ENCODE data around the gene LTB4R.

LTB4R gene

DNA sequence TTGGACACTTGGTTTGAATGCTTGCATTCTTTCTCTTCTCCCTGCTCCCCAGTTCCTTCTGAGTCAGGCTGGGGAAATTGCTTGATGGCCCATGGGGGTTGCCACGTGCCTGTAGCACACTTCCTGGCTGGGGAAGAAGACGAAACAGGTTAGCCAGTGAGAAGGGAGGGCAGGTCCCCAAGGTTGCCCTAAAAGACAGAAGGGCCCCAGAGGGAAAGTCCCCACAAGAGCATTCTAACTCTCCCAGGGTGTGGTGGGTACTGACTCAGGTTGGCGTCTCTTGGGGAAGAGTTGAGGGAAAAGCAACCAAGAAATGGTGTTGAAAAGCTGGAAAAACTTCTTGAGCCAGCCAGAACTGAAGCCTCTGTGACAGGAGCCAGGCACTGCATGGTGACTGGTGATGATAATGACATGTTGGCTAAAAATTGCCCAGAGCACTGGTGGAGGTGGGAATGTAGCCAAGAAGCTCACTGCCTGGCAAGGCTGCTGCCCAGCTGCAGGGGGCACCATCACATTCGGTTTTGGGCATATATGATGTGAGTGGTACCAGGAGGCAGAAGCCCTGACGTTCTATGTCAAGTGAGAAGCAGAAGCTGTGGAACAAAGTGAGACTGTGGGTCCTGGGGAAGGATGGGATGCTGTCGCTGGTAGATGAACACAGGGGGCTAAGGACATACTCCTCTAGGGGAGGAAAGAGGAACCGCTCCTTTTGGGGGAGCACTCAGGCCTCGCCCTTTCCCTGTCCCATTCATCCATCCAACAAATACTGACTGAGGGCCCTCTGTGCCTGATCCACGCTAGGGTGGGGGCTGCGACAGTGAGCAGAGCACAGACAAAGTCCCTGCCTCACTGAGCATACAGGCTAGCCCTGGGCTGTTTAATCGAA lies 31.8 kb upstream of the LTB4R start:
- no peak for DNase-seq

DNA sequence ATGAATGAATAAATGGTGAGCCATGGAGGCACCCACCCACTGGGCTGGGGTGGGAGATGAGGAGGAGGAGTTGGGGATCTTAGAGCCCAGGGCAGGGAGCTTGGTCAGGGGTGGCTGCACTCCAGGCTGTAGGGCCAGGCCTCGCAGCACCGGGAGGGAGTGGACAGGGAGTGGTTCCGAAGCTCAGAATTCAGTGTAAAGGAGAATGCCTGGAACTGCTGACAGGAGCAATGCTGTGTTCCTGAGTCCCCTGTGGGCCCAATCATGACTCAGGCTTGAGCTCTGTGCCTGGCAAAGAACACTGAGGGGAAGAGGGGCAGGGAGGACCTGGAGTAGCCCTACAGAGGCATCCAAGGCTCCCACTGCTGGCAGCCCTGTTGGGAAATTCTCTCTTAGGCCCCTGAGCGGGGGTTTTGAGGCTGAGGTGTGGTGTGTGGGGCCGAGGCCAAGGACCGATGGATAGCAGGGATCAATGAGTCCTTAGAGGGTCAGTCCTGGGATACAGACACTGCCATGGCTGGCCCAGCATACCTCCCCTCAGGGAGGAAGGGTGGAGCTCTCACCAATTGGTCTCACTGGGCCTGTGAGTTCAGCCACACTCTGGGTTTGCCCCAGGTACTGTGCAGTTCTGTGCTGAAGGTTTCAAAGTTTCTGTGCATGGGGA lies 30.4 kb upstream of the LTB4R start:
- DNase-seq: no peak

DNA sequence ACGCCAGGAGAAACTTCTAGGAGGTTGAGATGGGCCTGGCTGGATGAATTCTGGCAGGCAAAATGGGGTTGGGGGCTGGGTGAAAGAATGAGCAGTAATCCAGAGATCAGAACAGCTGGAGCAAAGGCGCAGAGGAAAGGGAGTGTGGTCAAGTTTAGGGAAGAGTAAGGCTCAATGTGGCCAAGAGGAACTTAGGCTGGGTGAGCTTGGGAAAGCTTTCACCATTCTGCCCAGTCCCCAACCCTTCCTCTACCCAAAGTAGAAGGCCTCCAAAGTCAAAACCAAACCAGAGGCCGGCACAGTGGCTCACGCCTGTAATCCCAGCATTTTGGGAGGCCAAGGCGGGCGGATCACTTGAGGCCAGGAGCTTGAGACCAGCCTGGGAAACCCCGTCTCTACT lies 29.7 kb upstream of the LTB4R start:
- no peak for DNase-seq

DNA sequence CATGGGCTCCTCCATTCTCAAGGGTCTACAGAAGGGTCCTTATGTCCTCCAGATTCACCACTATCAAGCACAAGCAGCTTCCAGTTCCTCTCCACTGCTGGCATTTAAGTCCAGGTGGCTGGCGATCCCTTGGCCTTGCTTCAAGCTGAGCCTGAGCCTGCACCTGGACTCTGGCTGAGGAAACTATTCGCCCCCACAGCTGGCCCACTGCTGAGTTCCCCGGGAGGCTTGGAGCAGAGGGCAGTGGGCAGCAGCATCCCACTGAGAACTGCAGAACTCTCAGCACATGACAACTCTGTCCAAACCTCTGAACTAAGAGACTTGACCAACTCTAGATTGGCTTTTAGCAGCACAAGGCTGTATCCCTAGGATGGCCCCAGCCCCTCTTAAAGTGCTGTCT lies 28.6 kb upstream of the LTB4R start:
- DNase-seq: no peak

DNA sequence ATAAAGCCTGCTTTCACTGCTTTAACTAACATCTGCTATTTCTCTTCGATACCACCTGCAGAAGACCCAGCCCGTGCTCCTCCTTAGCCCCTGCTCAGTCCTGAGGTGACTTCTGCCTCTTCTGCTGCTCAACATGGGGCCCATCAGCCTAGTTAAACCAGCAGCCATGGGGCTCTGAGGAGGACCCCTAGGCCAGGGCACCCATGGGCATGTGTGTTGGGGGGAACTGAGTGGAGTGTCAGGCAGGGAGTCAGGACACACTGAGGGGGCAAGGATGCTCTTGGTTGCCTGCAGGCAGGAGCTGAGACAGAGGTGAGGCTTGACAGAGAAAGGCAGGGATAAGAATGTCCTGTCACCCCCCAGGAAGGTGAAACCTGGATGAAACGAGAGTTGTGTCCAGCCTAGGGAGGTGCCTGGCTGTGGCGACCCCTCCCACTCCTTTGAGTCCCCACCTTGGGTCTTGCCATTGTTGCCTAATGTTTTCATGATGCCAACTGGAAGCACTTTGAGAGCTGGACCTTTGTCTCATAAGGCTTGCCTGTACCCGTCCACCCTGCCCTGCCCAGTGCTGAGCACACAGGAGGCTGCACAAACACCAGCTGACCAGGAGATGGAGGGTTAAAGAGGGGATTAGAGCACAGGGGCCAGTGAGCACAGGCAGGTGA lies 27.4 kb upstream of the LTB4R start:
- no peak for DNase-seq

DNA sequence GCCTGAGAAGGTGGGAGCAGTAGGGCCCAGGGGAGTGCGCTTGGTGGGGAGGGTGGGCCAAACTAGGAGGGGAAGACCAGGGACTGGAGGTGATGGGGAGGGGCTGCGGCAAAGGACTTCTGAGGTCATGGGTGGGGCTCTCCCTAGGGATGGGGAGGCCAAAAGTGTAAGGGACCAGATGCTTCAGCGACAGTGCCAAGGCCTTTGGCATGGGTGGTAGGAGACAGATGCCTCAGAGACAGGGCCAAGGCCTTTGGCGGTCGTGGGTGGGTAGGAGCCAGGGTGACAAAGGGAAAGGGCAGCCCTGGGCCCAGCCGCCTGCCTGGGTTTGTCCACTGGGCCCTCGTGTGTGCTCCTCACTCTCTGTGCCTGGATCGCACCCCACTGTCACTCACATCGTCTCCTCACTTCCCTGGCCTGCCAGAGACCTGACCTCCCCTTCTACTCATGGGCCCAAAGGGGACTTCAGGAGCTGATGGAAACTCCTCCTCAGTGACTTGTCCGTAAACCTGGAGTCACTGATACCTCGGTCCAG lies 26.7 kb upstream of the LTB4R start:
- DNase-seq: no peak

DNA sequence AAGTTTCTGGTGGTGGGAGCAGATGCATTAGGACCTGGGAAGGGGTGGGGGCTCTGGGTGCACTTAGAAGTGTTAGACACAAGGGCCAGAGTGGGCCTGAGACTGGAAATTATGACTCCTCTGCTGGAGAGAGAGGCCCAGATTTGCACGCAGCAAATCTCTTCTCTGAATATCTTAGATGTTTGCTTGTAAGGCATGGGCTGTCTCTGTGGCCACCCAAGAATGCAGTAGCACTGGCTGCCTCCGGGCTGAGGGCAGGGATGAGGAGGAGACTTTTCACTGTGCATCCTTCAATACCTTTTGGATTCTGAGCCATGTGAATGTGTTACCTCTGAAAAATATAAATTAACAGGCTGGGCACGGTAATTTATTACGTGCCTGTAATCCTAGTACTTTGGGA lies 26.0 kb upstream of the LTB4R start:
- DNase-seq: no peak

DNA sequence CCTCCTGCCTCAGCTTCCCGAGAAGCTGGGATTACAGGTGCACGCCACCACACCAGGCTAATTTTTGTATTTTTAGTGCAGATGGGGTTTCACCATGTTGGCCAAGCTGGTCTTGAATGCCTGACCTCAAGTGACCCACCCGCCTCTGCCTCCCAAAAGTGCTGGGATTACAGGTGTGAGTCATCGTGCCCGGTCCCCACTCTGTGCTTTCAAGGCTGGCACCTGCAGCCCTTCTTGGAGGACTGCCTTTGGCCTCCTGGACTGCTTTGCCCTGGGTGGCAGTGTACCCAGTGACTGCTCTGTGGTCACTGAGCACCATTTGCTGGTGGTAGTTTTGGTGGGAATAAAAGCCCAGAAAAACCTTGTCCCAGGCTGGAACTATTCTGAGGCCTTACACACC lies 24.3 kb upstream of the LTB4R start:
- DNase-seq: no peak

DNA sequence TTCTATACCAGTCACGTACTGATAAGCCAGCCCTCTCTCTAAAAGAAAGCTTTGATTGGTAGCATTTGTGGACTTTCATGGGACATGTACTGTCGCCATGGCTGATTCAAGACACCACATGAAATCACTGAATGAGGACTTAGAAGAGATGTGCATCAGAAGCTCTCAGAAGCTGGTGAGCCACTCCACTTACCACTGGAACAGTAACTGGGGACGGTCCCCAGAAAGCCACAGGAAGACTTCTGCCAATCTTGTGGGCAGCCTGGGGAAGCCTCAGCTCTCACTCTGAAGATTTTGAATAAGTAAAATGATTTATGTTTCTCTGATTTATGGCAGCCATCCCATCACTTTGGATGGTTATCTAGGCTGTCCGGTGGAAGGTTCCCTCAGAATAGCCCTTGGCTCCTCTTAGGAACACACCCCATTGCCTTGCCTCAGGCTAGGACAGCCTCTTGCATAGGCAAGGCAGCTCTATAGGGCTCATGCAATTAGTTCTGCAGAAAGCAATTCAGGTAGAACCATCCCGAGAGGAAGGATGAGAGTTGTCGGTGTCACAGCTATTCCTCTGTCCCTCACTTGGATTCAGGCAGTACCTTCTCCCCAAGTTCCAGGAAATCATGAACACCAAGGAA lies 21.5 kb upstream of the LTB4R start:
- DNase-seq: no peak

DNA sequence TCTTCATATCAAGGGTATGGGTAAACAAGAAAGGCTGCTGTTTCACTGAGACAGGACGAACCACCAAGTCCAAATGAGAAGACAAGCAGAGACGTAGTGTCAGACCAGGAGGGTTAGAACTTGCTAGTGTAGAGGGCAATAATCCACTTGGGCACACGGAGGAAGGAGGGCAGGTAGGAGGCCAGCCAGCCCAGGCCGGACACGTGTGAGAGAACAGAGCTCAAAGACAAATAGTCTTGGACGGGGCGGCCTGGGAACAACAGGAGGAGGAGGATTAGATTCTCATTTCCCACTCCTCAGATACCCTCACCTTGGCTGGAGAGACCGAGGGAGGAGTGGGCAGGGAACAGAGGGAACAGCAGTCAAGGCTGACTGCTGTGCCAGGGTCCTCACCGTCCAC lies 20.6 kb upstream of the LTB4R start:
- DNase-seq: no peak

DNA sequence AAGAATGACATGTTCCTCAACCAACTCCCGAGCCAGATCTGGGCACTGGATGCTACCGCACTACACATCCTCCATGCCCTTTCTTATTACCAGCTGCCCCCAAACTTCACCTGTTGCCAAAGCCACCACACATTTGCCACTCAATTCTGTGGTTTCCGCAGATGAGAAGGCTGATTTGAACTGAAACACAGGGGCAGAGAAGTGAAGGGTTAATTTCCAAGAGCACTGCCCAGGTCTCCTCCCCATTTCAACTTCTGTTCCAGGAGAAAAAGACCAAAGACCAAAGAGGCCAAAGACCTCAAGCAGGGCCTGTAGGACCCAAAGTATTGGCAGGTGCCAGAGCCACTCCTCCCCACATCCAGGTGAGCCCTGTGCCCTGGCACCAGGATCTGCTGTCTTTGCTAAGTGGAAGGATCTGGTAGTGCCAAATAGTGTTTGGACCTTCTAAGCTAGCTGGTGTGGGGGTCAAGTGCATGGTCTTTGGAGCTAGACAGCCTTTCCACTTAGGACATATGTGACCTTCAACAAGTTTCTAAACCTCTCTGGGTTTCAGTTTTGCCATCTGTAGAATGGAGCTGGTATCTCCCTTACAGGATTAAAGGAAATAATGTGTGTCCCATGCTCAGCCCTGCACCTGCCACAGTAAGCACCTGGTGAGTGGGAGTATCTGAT lies 19.7 kb upstream of the LTB4R start:
- no peak for DNase-seq

DNA sequence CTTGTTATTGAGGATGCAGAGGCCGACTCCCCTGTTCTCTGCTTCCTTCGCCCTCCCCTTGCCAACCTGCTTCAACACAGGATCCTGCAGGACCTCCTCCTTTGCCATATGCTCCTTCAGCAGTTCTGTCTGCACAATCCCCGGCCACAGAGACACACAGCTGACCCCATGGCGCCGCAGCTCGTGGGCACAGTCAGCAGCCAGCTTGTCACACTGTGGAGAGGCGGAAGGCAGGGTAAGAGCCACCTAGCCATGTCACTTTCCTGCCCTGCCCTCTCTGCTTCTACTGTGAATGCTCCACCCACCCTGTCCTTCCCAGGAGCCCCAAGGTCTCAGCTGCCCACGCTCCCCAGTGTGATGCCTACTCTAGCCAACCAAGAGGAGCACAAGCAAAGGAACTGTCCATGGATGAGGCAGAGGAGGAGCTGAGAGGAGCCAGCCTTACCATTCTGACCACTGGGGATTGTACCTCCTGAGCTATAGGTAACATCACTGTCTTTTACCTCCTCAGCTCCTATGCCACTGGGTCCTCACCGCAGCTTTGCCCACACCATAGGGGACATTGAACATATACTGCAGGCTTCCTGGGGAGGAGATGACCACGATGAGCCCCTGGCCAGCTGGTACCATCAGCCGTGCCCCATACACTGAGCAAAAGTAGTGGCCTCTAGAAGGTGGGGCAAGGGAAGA lies 19.0 kb upstream of the LTB4R start:
- no peak for DNase-seq

DNA sequence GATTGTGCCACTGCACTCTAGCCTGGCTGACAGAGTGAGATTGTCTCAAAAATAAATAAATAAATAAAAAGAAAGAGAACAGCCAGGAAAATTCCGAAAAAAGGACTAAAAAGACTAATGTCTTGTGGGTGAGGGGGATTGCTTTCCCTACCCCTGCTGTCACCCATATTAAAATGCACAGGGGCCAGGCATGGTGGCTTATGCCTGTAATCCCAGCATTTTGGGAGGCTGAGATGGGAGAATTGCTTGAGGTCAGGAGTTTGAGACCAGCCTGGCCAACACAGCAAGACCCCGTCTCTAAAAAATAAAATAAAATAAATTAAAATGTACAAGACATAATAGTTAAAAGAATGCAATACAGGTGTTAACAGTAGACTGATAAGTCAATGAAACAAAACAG lies 17.8 kb upstream of the LTB4R start:
- no peak for DNase-seq

DNA sequence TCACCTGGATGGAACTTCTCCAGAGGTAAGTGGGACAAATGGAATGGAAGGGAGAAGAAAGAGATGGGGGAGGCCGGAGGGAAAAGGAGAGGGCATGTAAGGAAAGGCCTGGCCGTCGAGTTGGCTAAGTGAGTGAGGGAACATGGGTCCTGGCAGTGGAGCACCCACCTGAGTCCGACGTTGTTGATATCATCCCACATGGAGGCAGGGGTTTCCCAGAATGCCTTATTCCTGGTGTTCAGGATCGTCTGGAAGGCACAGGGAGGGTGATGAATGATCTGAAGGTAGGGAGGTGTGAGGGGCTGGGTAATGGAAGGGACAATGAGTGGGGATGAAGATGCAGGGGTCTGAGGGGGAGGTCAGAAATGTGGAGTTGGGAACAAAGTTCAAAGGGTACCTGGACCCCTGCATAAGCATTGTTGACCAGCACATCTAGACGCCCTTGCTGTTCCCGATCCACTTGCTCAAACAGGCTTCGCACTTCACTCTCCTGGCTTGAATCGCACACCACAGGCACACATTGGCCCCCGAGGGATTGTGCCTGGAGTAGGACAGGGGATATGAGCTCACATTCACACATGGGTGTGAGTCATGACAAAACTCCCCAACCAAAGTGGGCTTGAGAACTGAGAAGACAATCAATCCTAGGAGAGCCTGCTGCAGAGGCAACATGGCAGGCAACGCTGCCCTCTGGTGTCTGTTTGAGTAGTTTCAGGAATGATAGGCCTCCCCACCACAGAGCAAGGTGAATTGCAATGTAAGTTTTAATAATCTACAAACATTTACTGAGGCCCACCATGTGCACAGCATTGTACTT lies 14.8 kb upstream of the LTB4R start:
- peak; percentile 49 for DNase-seq

DNA sequence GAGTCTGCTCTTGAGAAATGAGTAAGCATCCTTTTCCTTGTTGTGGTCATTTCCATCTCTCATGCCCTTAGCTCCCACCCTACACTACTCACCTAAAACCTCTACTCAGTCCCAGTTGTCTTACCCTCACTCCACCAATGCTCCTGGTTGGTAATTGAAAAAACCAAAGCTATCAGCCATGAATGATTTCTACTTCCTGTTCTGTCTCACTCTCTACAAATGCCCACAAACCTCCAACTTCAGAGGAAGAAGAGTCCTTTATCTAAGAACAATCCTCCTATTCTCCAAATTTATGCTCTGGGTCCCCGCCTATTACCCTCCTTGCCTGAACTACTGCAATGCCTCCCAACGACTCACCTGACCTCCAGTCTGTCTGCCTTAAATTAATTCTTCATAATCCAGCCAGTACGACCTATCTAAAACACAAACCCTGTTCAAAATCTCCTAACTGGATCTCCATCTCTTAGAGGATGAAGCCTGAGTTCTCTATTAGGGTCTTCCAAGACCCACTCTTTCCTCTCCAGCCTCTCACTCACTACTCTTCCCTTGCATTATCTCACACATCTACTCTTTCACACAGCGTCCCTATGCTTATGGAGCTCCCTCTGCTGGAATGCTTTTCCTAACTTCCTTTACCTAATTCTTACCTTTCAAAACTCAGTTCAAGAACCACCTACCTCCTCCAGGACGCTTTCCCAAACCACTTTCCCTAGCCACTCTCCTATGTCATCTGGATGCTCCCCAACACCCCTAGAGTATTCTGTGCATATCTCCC lies 13.9 kb upstream of the LTB4R start:
- no peak for DNase-seq

DNA sequence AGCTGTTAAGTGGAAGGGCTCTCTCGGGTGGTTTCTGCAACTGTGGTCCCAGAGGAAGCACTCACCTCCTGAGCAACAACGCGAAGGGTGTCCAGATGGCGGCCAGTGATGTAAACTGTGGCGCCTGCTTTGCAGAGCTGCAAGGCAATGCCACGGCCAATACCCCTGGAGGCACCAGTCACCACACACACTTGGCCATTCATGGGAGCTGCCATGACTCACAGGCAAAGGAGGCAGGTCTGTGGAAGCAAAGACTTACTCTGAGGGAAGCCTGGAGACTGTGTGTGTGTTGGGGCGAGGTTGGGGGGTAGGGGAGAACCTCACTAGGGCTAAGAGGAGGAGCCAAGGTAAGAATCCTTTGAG lies 12.4 kb upstream of the LTB4R start:
- no peak for DNase-seq

DNA sequence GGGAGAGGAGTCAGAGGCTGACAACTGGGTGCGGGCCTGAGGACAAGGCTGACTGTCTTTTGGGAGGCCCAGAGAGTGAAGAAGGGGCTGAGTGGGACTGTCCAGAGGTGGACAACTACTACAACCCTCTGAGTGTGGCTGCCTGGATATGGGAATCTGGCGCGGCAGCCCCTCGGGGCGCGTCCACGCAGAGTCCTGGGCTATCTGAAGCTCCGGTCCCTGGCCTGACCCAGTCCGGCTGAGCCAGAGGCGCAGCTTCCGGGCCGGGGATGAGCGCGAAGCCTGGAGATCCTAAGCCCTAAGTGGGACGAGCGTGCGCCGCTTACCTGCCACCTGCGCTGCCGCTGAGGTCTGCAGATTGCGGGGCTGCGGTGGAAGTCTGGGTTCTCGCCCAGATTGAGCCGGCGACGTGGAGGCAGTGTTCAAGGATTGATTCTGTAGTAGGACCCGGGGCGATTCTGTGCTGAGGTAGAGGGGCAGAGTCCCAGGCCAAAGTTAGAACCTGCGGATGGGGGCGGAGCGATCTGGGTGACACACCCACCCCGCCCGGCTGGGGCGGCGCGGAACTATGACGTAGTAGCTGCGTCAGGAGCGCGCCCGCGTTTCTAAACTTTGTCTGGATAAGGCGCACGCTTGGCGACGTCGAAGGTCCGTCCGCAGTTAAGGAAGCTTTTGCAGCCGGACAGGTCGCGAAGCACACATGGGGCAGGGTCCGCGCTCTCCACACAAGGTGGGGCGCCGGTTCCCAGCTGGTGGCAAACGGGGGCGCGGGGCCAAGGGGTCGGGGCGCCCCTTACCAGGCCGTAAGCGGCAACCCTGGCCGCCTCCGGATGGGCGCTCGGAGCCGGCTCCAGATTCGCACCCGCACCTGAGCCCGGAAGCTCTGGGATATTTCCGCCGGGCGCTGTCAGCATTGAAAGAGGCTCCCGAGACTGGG lies 11.8 kb upstream of the LTB4R start, which contains the start of the genes DHRS1 and NOP9:
Gene DHRS1, minus strand, starts transcription at position 526 of the 937 bp plus-strand sequence. CDS start 674 bp downstream, outside the sequence.
Gene NOP9, plus strand, starts transcription at position 596 of the 937 bp plus-strand sequence. Its CDS starts 105 bp downstream, at position 701.
- peak; percentile 88 for DNase-seq

DNA sequence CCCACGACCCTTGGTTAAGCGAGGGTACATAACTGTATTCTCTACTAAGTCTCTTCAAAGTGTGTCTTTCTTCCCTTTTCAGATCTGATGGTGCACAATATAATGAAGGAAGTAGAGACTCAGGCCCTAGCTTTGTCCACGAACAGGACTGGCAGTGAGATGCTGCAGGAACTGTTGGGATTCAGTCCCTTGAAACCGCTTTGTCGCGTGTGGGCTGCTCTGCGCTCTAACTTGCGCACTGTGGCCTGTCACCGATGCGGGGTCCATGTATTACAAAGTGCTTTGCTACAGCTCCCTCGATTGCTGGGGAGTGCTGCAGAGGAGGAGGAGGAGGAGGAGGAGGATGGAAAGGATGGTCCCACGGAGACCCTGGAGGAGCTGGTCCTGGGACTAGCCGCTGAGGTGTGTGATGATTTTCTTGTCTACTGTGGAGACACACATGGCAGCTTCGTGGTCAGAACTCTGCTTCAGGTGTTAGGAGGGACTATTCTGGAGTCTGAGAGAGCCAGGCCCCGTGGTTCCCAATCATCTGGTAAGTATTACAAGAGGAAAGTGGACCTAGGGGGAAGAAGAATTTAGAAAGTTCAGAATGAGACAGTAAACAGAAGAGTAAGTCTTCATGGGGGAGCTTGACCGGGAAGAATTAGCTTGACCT lies 10.8 kb upstream of the LTB4R start:
- DNase-seq: no peak

Measured in effector CD8-positive, alpha-beta T cell (primary cell).